ENCODE data around the gene RUNDC3A.
A peak's percentile ranks its signal among the peaks of the same experiment; 100 is the strongest.

The RUNDC3A gene

GRCh38 chr17:44315760-44316731 is 7.6 kb downstream of the RUNDC3A start:
- H3K27me3 ChIP-seq (ENCODE audit: insufficient read depth, low read length): peaks cover 42% of the 10 kb centered on the region
- H3K4me3 ChIP-seq (ENCODE audit: low read length): no peak overlapping the region
- peaks cover 9% of the 10 kb centered on the region for H3K4me1 ChIP-seq (ENCODE audit: insufficient read depth, low read length)
- peaks cover 12% of the 10 kb centered on the region for H3K36me3 ChIP-seq (ENCODE audit: insufficient read depth, low read length)
- no peak overlapping the region for H2AFZ ChIP-seq (ENCODE audit: low read depth, low read length)
- peaks cover 2% of the 10 kb centered on the region for H3K9me3 ChIP-seq (ENCODE audit: low read length)

GRCh38 chr17:44317545-44317944 is 9.1 kb downstream of the RUNDC3A start:
- Histone ChIP-seq H3K27me3 (ENCODE audit: insufficient read depth, low read length) (peaks cover 36% of the 10 kb centered on the region), H3K4me3 (ENCODE audit: low read length) (no peak overlapping the region), H3K4me1 (ENCODE audit: insufficient read depth, low read length) (peaks cover 9% of the 10 kb centered on the region), H3K9me3 (ENCODE audit: low read length) (peaks cover 2% of the 10 kb centered on the region), H3K36me3 (ENCODE audit: insufficient read depth, low read length) (peaks cover 22% of the 10 kb centered on the region), H2AFZ (ENCODE audit: low read depth, low read length) (no peak overlapping the region)

DNA sequence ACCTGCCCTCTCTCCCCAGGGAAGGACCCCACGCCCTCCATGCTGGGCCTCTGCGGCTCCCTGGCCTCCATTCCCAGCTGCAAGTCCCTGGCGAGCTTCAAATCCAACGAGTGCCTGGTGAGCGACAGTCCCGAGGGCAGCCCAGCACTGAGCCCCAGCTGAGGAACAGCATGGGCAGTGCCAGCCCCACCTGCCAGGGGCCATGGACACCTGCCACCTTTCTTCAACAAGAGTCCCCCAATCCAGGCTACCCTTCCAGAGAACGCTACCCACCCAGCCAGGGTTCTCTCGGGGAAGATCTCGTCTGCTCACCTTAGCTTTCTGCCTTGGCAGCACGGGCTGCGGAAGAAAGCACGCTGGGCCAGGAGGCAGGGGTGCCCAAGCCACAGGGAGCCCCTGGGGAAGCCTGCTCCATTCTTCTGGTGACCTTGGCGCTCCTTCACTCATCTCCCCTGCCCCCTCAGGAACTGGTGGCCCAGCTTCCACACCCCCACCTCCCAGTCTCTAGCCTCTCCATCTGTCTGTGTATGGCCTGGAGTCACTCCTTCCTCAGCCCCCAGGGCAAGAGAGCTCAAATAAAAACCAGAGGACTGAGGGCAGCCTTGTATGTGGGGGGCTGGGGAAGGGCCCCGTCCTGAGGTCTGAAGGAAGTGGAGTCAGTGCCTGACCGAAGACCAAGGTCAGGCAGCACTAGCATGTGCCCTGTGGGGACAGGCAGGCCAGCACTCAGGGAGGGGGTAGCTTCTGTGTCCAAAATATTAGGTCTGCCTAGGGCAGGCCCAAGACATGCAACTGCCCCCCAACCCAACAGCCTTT is 9.9 kb downstream of the RUNDC3A start:
- peaks cover 2% of the 10 kb centered on the region for H3K9me3 ChIP-seq (ENCODE audit: low read length)

GRCh38 chr17:44320066-44320465 is 11.7 kb downstream of the RUNDC3A start:
- H2AFZ ChIP-seq (ENCODE audit: low read depth, low read length): no peak overlapping the region
- H3K9me3 ChIP-seq (ENCODE audit: low read length): peaks cover 2% of the 10 kb centered on the region
- H3K36me3 ChIP-seq (ENCODE audit: insufficient read depth, low read length): peaks cover 22% of the 10 kb centered on the region
- H3K4me1 ChIP-seq (ENCODE audit: insufficient read depth, low read length): peaks cover 13% of the 10 kb centered on the region
- peaks cover 20% of the 10 kb centered on the region for H3K27me3 ChIP-seq (ENCODE audit: insufficient read depth, low read length)
- H3K4me3 ChIP-seq (ENCODE audit: low read length): no peak overlapping the region

More for the DNA sequence above, 9.9 kb downstream of the RUNDC3A start:
- Histone ChIP-seq H3K4me1 (ENCODE audit: insufficient read depth, low read length) (peaks cover 9% of the 10 kb centered on the region), H3K36me3 (ENCODE audit: insufficient read depth, low read length) (peaks cover 22% of the 10 kb centered on the region), H2AFZ (ENCODE audit: low read depth, low read length) (no peak overlapping the region), H3K27me3 (ENCODE audit: insufficient read depth, low read length) (peaks cover 34% of the 10 kb centered on the region), H3K4me3 (ENCODE audit: low read length) (no peak overlapping the region)

GRCh38 chr17:44321246-44322120 is 13.1 kb downstream of the RUNDC3A start:
- Histone ChIP-seq H3K4me1 (ENCODE audit: insufficient read depth, low read length) (peaks cover 8% of the 10 kb centered on the region), H3K36me3 (ENCODE audit: insufficient read depth, low read length) (peaks cover 22% of the 10 kb centered on the region), H3K4me3 (ENCODE audit: low read length) (no peak overlapping the region), H3K9me3 (ENCODE audit: low read length) (peaks cover 2% of the 10 kb centered on the region), H3K27me3 (ENCODE audit: insufficient read depth, low read length) (peaks cover 10% of the 10 kb centered on the region), H2AFZ (ENCODE audit: low read depth, low read length) (no peak overlapping the region)

- peaks cover 8% of the 10 kb centered on the region for H3K4me1 ChIP-seq (ENCODE audit: insufficient read depth, low read length)
- no peak overlapping the region for H3K4me3 ChIP-seq (ENCODE audit: low read length)
- H2AFZ ChIP-seq (ENCODE audit: low read depth, low read length): no peak overlapping the region
- H3K27me3 ChIP-seq (ENCODE audit: insufficient read depth, low read length): peaks cover 1% of the 10 kb centered on the region
- peaks cover 22% of the 10 kb centered on the region for H3K36me3 ChIP-seq (ENCODE audit: insufficient read depth, low read length)
- H3K9me3 ChIP-seq (ENCODE audit: low read length): peaks cover 2% of the 10 kb centered on the region
Measured at GRCh38 chr17:44322236-44322895, 14.0 kb downstream of the RUNDC3A start.

GRCh38 chr17:44323359-44324091 is 15.1 kb downstream of the RUNDC3A start:
- Histone ChIP-seq H3K4me3 (ENCODE audit: low read length) (peak overlapping the region; percentile 94), H2AFZ (ENCODE audit: low read depth, low read length) (no peak overlapping the region), H3K27me3 (ENCODE audit: insufficient read depth, low read length) (no peaks in the 10 kb centered on the region)

GRCh38 chr17:44324092-44324570 is 15.7 kb downstream of the RUNDC3A start:
- no peaks in the 10 kb centered on the region for H3K27me3 ChIP-seq (ENCODE audit: insufficient read depth, low read length)
- no peaks in the 10 kb centered on the region for H3K9me3 ChIP-seq (ENCODE audit: low read length)
- H3K36me3 ChIP-seq (ENCODE audit: insufficient read depth, low read length): peaks cover 22% of the 10 kb centered on the region
- peak overlapping the region; percentile 48 for H2AFZ ChIP-seq (ENCODE audit: low read depth, low read length)
- peaks cover 8% of the 10 kb centered on the region for H3K4me1 ChIP-seq (ENCODE audit: insufficient read depth, low read length)
- peak overlapping the region; percentile 94 for H3K4me3 ChIP-seq (ENCODE audit: low read length)

More at GRCh38 chr17:44323359-44324091, 15.1 kb downstream of the RUNDC3A start:
- peaks cover 8% of the 10 kb centered on the region for H3K4me1 ChIP-seq (ENCODE audit: insufficient read depth, low read length)
- peaks cover 22% of the 10 kb centered on the region for H3K36me3 ChIP-seq (ENCODE audit: insufficient read depth, low read length)
- H3K9me3 ChIP-seq (ENCODE audit: low read length): no peaks in the 10 kb centered on the region

- Histone ChIP-seq H3K27me3 (ENCODE audit: insufficient read depth, low read length) (no peaks in the 10 kb centered on the region), H3K4me1 (ENCODE audit: insufficient read depth, low read length) (peaks cover 8% of the 10 kb centered on the region), H2AFZ (ENCODE audit: low read depth, low read length) (peak within 1 kb of the TSS; percentile 92), H3K36me3 (ENCODE audit: insufficient read depth, low read length) (peaks cover 18% of the 10 kb centered on the region), H3K9me3 (ENCODE audit: low read length) (no peaks in the 10 kb centered on the region), H3K4me3 (ENCODE audit: low read length) (peak within 1 kb of the TSS; percentile 94)
Measured at GRCh38 chr17:44324571-44325275, 16.3 kb downstream of the RUNDC3A start, which contains the start of gene SLC25A39. Gene SLC25A39, minus strand, starts transcription at chr17:44324823. Its CDS starts 1,261 bp downstream, at chr17:44323562.

DNA sequence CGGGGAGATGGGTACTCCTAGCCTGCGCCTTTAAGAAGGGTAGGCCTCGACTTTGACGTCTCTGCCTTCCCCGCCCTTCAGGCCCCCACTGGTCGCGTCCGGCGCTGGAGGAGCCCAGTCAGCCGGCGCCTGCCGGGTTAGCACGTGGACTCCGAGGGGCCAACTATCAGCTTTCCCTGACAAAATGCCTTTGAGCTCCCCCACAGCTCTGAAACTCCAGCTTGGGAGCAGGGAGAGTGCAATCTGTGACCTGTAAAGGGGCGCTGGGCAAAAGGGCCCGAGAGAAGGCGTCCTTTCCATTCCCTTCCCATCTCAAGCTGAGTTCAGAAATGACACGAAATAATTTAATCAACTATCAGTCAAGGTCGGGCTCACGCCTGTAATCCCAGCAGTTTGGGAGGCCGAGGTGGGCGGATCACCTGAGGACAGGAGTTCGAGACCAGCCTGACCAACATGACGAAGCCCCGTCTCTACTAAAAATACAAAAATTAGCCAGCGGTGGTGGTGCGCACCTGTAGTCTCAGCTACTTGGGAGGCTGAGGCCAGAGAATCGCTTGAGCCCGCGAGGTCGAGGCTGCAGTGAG is 18.6 kb downstream of the RUNDC3A start:
- no peak overlapping the region for H2AFZ ChIP-seq (ENCODE audit: low read depth, low read length)
- H3K36me3 ChIP-seq (ENCODE audit: insufficient read depth, low read length): peaks cover 2% of the 10 kb centered on the region
- no peaks in the 10 kb centered on the region for H3K9me3 ChIP-seq (ENCODE audit: low read length)
- H3K4me3 ChIP-seq (ENCODE audit: low read length): no peak overlapping the region
- no peaks in the 10 kb centered on the region for H3K27me3 ChIP-seq (ENCODE audit: insufficient read depth, low read length)
- peaks cover 12% of the 10 kb centered on the region for H3K4me1 ChIP-seq (ENCODE audit: insufficient read depth, low read length)
